ENCODE data around the gene PROSER2.
"Not testable (repeated sequence)": the region's sequence is repeated elsewhere in the genome, so short reads cannot be mapped to it uniquely, and the experiment has no call there.

PROSER2 gene

GRCh38 chr10:11887381-11888227, 64.4 kb downstream of the PROSER2 start:
- Histone ChIP-seq H3K27ac (ENCODE audit: low read depth, low read length) (no peak overlapping the region), H3K27me3 (ENCODE audit: control insufficient read depth in 5 of 5, insufficient read depth in 4 of 5, low read length in 5 of 5) (no peaks in the 10 kb centered on the region), H3K4me1 (ENCODE audit: control insufficient read depth in 5 of 5, insufficient read depth in 5 of 5, low read length in 5 of 5) (no peaks in the 10 kb centered on the region), H3K36me3 (ENCODE audit: control insufficient read depth in 5 of 5, insufficient read depth in 5 of 5, low read length in 5 of 5) (no peaks in the 10 kb centered on the region), H3K9me3 (ENCODE audit: control insufficient read depth in 5 of 5, low read length in 5 of 5) (no peaks in the 10 kb centered on the region), H3K4me3 (ENCODE audit: low read depth in 1 of 5, low read length in 5 of 5) (no peak overlapping the region), H3K9ac (ENCODE audit: low read length in 5 of 5) (no peak overlapping the region)

GRCh38 chr10:11889263-11889662, 66.1 kb downstream of the PROSER2 start:
- not testable (repeated sequence) for H3K4me3 ChIP-seq (ENCODE audit: low read depth in 1 of 5, low read length in 5 of 5); H3K4me1 ChIP-seq (ENCODE audit: control insufficient read depth in 5 of 5, insufficient read depth in 5 of 5, low read length in 5 of 5); H3K36me3 ChIP-seq (ENCODE audit: control insufficient read depth in 5 of 5, insufficient read depth in 5 of 5, low read length in 5 of 5); H3K9me3 ChIP-seq (ENCODE audit: control insufficient read depth in 5 of 5, low read length in 5 of 5); H3K27ac ChIP-seq (ENCODE audit: low read depth, low read length); H3K27me3 ChIP-seq (ENCODE audit: control insufficient read depth in 5 of 5, insufficient read depth in 4 of 5, low read length in 5 of 5); H3K9ac ChIP-seq (ENCODE audit: low read length in 5 of 5)

GRCh38 chr10:11891776-11892486, 68.8 kb downstream of the PROSER2 start:
- Histone ChIP-seq H3K4me1 (ENCODE audit: control insufficient read depth in 5 of 5, insufficient read depth in 5 of 5, low read length in 5 of 5) (no peaks in the 10 kb centered on the region), H3K36me3 (ENCODE audit: control insufficient read depth in 5 of 5, insufficient read depth in 5 of 5, low read length in 5 of 5) (no peaks in the 10 kb centered on the region), H3K27ac (ENCODE audit: low read depth, low read length) (no peak overlapping the region), H3K4me3 (ENCODE audit: low read depth in 1 of 5, low read length in 5 of 5) (no peak overlapping the region), H3K9me3 (ENCODE audit: control insufficient read depth in 5 of 5, low read length in 5 of 5) (no peaks in the 10 kb centered on the region), H3K27me3 (ENCODE audit: control insufficient read depth in 5 of 5, insufficient read depth in 4 of 5, low read length in 5 of 5) (no peaks in the 10 kb centered on the region), H3K9ac (ENCODE audit: low read length in 5 of 5) (no peak overlapping the region)

GRCh38 chr10:11893749-11894278, 70.7 kb downstream of the PROSER2 start:
- Histone ChIP-seq H3K27ac (ENCODE audit: low read depth, low read length) (no peak overlapping the region), H3K27me3 (ENCODE audit: control insufficient read depth in 5 of 5, insufficient read depth in 4 of 5, low read length in 5 of 5) (no peaks in the 10 kb centered on the region), H3K4me3 (ENCODE audit: low read depth in 1 of 5, low read length in 5 of 5) (no peak overlapping the region), H3K9me3 (ENCODE audit: control insufficient read depth in 5 of 5, low read length in 5 of 5) (no peaks in the 10 kb centered on the region), H3K9ac (ENCODE audit: low read length in 5 of 5) (no peak overlapping the region), H3K4me1 (ENCODE audit: control insufficient read depth in 5 of 5, insufficient read depth in 5 of 5, low read length in 5 of 5) (no peaks in the 10 kb centered on the region), H3K36me3 (ENCODE audit: control insufficient read depth in 5 of 5, insufficient read depth in 5 of 5, low read length in 5 of 5) (no peaks in the 10 kb centered on the region)

GRCh38 chr10:11894381-11895107, 71.4 kb downstream of the PROSER2 start:
- Histone ChIP-seq H3K9me3 (ENCODE audit: control insufficient read depth in 5 of 5, low read length in 5 of 5) (no peaks in the 10 kb centered on the region), H3K36me3 (ENCODE audit: control insufficient read depth in 5 of 5, insufficient read depth in 5 of 5, low read length in 5 of 5) (no peaks in the 10 kb centered on the region), H3K4me3 (ENCODE audit: low read depth in 1 of 5, low read length in 5 of 5) (no peak overlapping the region), H3K4me1 (ENCODE audit: control insufficient read depth in 5 of 5, insufficient read depth in 5 of 5, low read length in 5 of 5) (no peaks in the 10 kb centered on the region), H3K27me3 (ENCODE audit: control insufficient read depth in 5 of 5, insufficient read depth in 4 of 5, low read length in 5 of 5) (no peaks in the 10 kb centered on the region), H3K27ac (ENCODE audit: low read depth, low read length) (no peak overlapping the region), H3K9ac (ENCODE audit: low read length in 5 of 5) (no peak overlapping the region)

- no peaks in the 10 kb centered on the region for H3K9me3 ChIP-seq (ENCODE audit: control insufficient read depth in 5 of 5, low read length in 5 of 5)
- no peak overlapping the region for H3K27ac ChIP-seq (ENCODE audit: low read depth, low read length)
- H3K4me3 ChIP-seq (ENCODE audit: low read depth in 1 of 5, low read length in 5 of 5), result no peak overlapping the region
- no peaks in the 10 kb centered on the region for H3K36me3 ChIP-seq (ENCODE audit: control insufficient read depth in 5 of 5, insufficient read depth in 5 of 5, low read length in 5 of 5)
- H3K4me1 ChIP-seq (ENCODE audit: control insufficient read depth in 5 of 5, insufficient read depth in 5 of 5, low read length in 5 of 5), result no peaks in the 10 kb centered on the region
- H3K27me3 ChIP-seq (ENCODE audit: control insufficient read depth in 5 of 5, insufficient read depth in 4 of 5, low read length in 5 of 5), result no peaks in the 10 kb centered on the region
- no peak overlapping the region for H3K9ac ChIP-seq (ENCODE audit: low read length in 5 of 5)
Observed at GRCh38 chr10:11895108-11895466, 71.9 kb downstream of the PROSER2 start.

GRCh38 chr10:11895598-11895997, 72.4 kb downstream of the PROSER2 start:
- Histone ChIP-seq H3K4me3 (ENCODE audit: low read depth in 1 of 5, low read length in 5 of 5) (no peak overlapping the region), H3K36me3 (ENCODE audit: control insufficient read depth in 5 of 5, insufficient read depth in 5 of 5, low read length in 5 of 5) (no peaks in the 10 kb centered on the region), H3K27me3 (ENCODE audit: control insufficient read depth in 5 of 5, insufficient read depth in 4 of 5, low read length in 5 of 5) (no peaks in the 10 kb centered on the region), H3K4me1 (ENCODE audit: control insufficient read depth in 5 of 5, insufficient read depth in 5 of 5, low read length in 5 of 5) (no peaks in the 10 kb centered on the region), H3K9me3 (ENCODE audit: control insufficient read depth in 5 of 5, low read length in 5 of 5) (no peaks in the 10 kb centered on the region), H3K27ac (ENCODE audit: low read depth, low read length) (no peak overlapping the region), H3K9ac (ENCODE audit: low read length in 5 of 5) (no peak overlapping the region)

- no peaks in the 10 kb centered on the region for H3K9me3 ChIP-seq (ENCODE audit: control insufficient read depth in 5 of 5, low read length in 5 of 5)
- no peak overlapping the region for H3K4me3 ChIP-seq (ENCODE audit: low read depth in 1 of 5, low read length in 5 of 5)
- no peak overlapping the region for H3K9ac ChIP-seq (ENCODE audit: low read length in 5 of 5)
- no peak overlapping the region for H3K27ac ChIP-seq (ENCODE audit: low read depth, low read length)
- H3K4me1 ChIP-seq (ENCODE audit: control insufficient read depth in 5 of 5, insufficient read depth in 5 of 5, low read length in 5 of 5), result no peaks in the 10 kb centered on the region
- H3K36me3 ChIP-seq (ENCODE audit: control insufficient read depth in 5 of 5, insufficient read depth in 5 of 5, low read length in 5 of 5), result no peaks in the 10 kb centered on the region
- H3K27me3 ChIP-seq (ENCODE audit: control insufficient read depth in 5 of 5, insufficient read depth in 4 of 5, low read length in 5 of 5), result peaks cover 2 to 4% (median 2%) of the 10 kb centered on the region in 5 donors
Observed at GRCh38 chr10:11896549-11897200, 73.5 kb downstream of the PROSER2 start.

- Histone ChIP-seq H3K27me3 (ENCODE audit: control insufficient read depth in 5 of 5, insufficient read depth in 4 of 5, low read length in 5 of 5) (peaks cover 3 to 11% (median 5%) of the 10 kb centered on the region in 5 donors), H3K27ac (ENCODE audit: low read depth, low read length) (no peak overlapping the region), H3K9me3 (ENCODE audit: control insufficient read depth in 5 of 5, low read length in 5 of 5) (no peaks in the 10 kb centered on the region), H3K9ac (ENCODE audit: low read length in 5 of 5) (no peak overlapping the region), H3K36me3 (ENCODE audit: control insufficient read depth in 5 of 5, insufficient read depth in 5 of 5, low read length in 5 of 5) (no peaks in the 10 kb centered on the region), H3K4me3 (ENCODE audit: low read depth in 1 of 5, low read length in 5 of 5) (no peak overlapping the region), H3K4me1 (ENCODE audit: control insufficient read depth in 5 of 5, insufficient read depth in 5 of 5, low read length in 5 of 5) (no peaks in the 10 kb centered on the region)
Observed at GRCh38 chr10:11898033-11898371, 74.8 kb downstream of the PROSER2 start.

Data from subcutaneous abdominal adipose tissue (tissue), 5 donors.